Type B pancreatic cell (in vitro differentiated cells): ENCODE measurements around the gene C17orf107. TPM values are rescaled to one million over a fixed set of nuclear protein-coding genes. Genes with fewer than 3 reads are reported as not detected.

Experiments
- DNase-seq: peaks from one replicate; pipeline ENCODE4 v3.0.0; 2021; ENCODE audit warnings: mixed read lengths; ENCODE audit not compliant: unreplicated experiment; ENCODE audit errors: extremely low spot score
- H3K27ac Mint-ChIP-seq: 2 replicates; pipeline ENCODE4 v1.8.0; 2021; ENCODE audit warnings: mild to moderate bottlenecking, mixed read lengths
- H3K27me3 Mint-ChIP-seq: 2 replicates; pipeline ENCODE4 v1.8.0; 2021; ENCODE audit warnings: mixed read lengths
- H3K36me3 Mint-ChIP-seq: 2 replicates; pipeline ENCODE4 v1.8.0; 2021; ENCODE audit warnings: mixed read lengths
- H3K4me1 Mint-ChIP-seq: one replicate; pipeline ENCODE4 v1.8.0; 2021; ENCODE audit warnings: mixed read lengths; ENCODE audit not compliant: unreplicated experiment
- H3K4me3 Mint-ChIP-seq: 2 replicates; pipeline ENCODE4 v1.8.0; 2021; ENCODE audit warnings: mild to moderate bottlenecking, mixed read lengths
- H3K9me3 Mint-ChIP-seq: 2 replicates; pipeline ENCODE4 v1.8.0; 2021; ENCODE audit warnings: mixed read lengths
- CTCF ChIP-seq: fragments of 200-600 bp; sonication (generic); conservative IDR thresholded peaks from 2 replicates; pipeline ENCODE4 v1.5.0; 2021; ENCODE audit warnings: antibody characterized with exemption, mild to moderate bottlenecking
- total RNA-seq: library from RNA; stranded (reverse); gene quantifications from 2 replicates; pipeline ENCODE4 v1.2.1, GENCODE V29; 2021; ENCODE audit warnings: low replicate concordance

The C17orf107 gene
- total RNA-seq, 1 donor from 2014 or later = 4.4 TPM

GRCh38 chr17:4870855-4871254, 28.5 kb upstream of the C17orf107 start:
- Mint-ChIP-seq H3K27me3 (no peaks in the 10 kb centered on the region), H3K9me3 (no peaks in the 10 kb centered on the region), H3K4me3 (no peak overlapping the region), H3K27ac (no peak overlapping the region), H3K4me1 (peaks cover 7% of the 10 kb centered on the region), H3K36me3 (peaks cover 14% of the 10 kb centered on the region)
- TF ChIP-seq CTCF = no peak
- DNase-seq = no peak

GRCh38 chr17:4872786-4873185, 26.6 kb upstream of the C17orf107 start:
- H3K27me3 Mint-ChIP-seq = no peaks in the 10 kb centered on the region
- peaks cover 13% of the 10 kb centered on the region for H3K36me3 Mint-ChIP-seq
- no peaks in the 10 kb centered on the region for H3K9me3 Mint-ChIP-seq
- H3K27ac Mint-ChIP-seq = peak overlapping the region; percentile 15
- H3K4me1 Mint-ChIP-seq = peaks cover 11% of the 10 kb centered on the region
- TF ChIP-seq CTCF = no peak
- DNase-seq = no peak
- no peak overlapping the region for H3K4me3 Mint-ChIP-seq

- Mint-ChIP-seq H3K4me1 (peaks cover 11% of the 10 kb centered on the region), H3K27me3 (no peaks in the 10 kb centered on the region), H3K9me3 (no peaks in the 10 kb centered on the region), H3K4me3 (no peak overlapping the region), H3K36me3 (peaks cover 8% of the 10 kb centered on the region), H3K27ac (no peak overlapping the region)
- DNase-seq = no peak
- TF ChIP-seq CTCF = no peak
Measured at GRCh38 chr17:4877089-4877488, 22.2 kb upstream of the C17orf107 start.

GRCh38 chr17:4879601-4880000, 19.7 kb upstream of the C17orf107 start:
- Mint-ChIP-seq H3K4me3 (no peak overlapping the region), H3K9me3 (no peaks in the 10 kb centered on the region), H3K36me3 (peaks cover 3% of the 10 kb centered on the region), H3K27me3 (no peaks in the 10 kb centered on the region), H3K4me1 (peaks cover 4% of the 10 kb centered on the region), H3K27ac (no peak overlapping the region)
- no peak for DNase-seq
- no peak for TF ChIP-seq CTCF

GRCh38 chr17:4880857-4881256, 18.5 kb upstream of the C17orf107 start:
- Mint-ChIP-seq H3K4me3 (no peak overlapping the region), H3K27ac (no peak overlapping the region), H3K9me3 (no peaks in the 10 kb centered on the region), H3K27me3 (no peaks in the 10 kb centered on the region), H3K36me3 (peaks cover 8% of the 10 kb centered on the region), H3K4me1 (peaks cover 4% of the 10 kb centered on the region)
- no peak for DNase-seq
- no peak for TF ChIP-seq CTCF
